ENCODE measurements around the gene OSBPL10.

Gene OSBPL10

GRCh38 chr3:31613654-31614053, 367.4 kb downstream of the OSBPL10 start:
- no peak for DNase-seq (ENCODE audit: low spot score)

- no peak for DNase-seq (ENCODE audit: low spot score)
Observed at GRCh38 chr3:31613177-31613576, 367.9 kb downstream of the OSBPL10 start.
